A673 (cell line): Measurements from ENCODE around the gene FBN1. TPM values are rescaled to one million over a fixed set of nuclear protein-coding genes. Genes with fewer than 3 reads are reported as not detected.

Source experiments
- BruUV-seq: library from RNA; stranded (reverse); fragments of 400-500 nt; replicated peaks from 2 replicates; lab custom pipeline; 2021; lab: Mats Ljungman, UMichigan
- CTCF ChIA-PET: fragments of 300-600 bp; sonication (Branson Sonifier 250); formaldehyde crosslinking; loops from one replicate; lab custom pipeline; 2022; ENCODE audit warnings: antibody characterized with exemption; lab: Charles Lee
- POLR2A ChIA-PET: fragments of 300-600 bp; sonication (Branson Sonifier 250); formaldehyde crosslinking; loops from one replicate; lab custom pipeline; 2022; ENCODE audit warnings: antibody characterized with exemption; ENCODE audit not compliant: low non-redundant PET; lab: Charles Lee
- DNase-seq: peaks from one replicate; pipeline ENCODE4 v3.0.0-alpha.2; 2015; ENCODE audit warnings: low spot score
- H3K27ac ChIP-seq: fragments of 200-600 bp; sonication (generic); 2 replicates; pipeline ENCODE4 v1.5.1; 2016; ENCODE audit warnings: mixed run types, low read depth, mild to moderate bottlenecking, mixed read lengths, antibody characterized with exemption, low read length; ENCODE audit not compliant: poor library complexity, severe bottlenecking
- H3K27me3 ChIP-seq: fragments of 200-600 bp; sonication (generic); replicated peaks from 2 replicates; pipeline ENCODE4 v1.6.1; 2017; ENCODE audit warnings: mixed run types, low read depth, mild to moderate bottlenecking, mixed read lengths, antibody characterized with exemption, low read length; ENCODE audit not compliant: insufficient read depth, poor library complexity
- H3K36me3 ChIP-seq: fragments of 200-600 bp; sonication (generic); 2 replicates; pipeline ENCODE4 v1.6.1; 2016; ENCODE audit warnings: mixed run types, mild to moderate bottlenecking, mixed read lengths, antibody characterized with exemption, low read length; ENCODE audit not compliant: insufficient read depth, poor library complexity, severe bottlenecking
- H3K4me1 ChIP-seq: fragments of 200-600 bp; sonication (generic); 2 replicates; pipeline ENCODE4 v1.6.1; 2017; ENCODE audit warnings: mixed run types, mild to moderate bottlenecking, mixed read lengths, antibody characterized with exemption, low read length; ENCODE audit not compliant: insufficient read depth, poor library complexity, severe bottlenecking
- H3K4me3 ChIP-seq: fragments of 200-600 bp; sonication (generic); 2 replicates; pipeline ENCODE4 v1.5.1; 2016; ENCODE audit warnings: low read depth, mixed run types, mild to moderate bottlenecking, mixed read lengths, low read length; ENCODE audit not compliant: poor library complexity, severe bottlenecking
- H3K9me3 ChIP-seq: fragments of 200-600 bp; sonication (generic); 2 replicates; pipeline ENCODE4 v1.6.1; 2016; ENCODE audit warnings: mixed run types, low read depth, mild to moderate bottlenecking, mixed read lengths, antibody characterized with exemption, low read length; ENCODE audit not compliant: poor library complexity, severe bottlenecking
- EZH2 ChIP-seq: fragments of 200-600 bp; sonication (generic); IDR thresholded peaks from 2 replicates; pipeline ENCODE4 v1.6.1; 2017; ENCODE audit warnings: borderline replicate concordance, low read depth, mild to moderate bottlenecking, mixed read lengths, antibody characterized with exemption, low read length; ENCODE audit not compliant: poor library complexity, severe bottlenecking
- intact Hi-C: fragments of 100-400 bp; cut with micrococcal nuclease; formaldehyde crosslinking; loops from one replicate; pipeline ENCODE4 v1.10.0; 2022; ENCODE audit not compliant: unreplicated experiment
- total RNA-seq: library from RNA; stranded (reverse); gene quantifications from 2 replicates; pipeline ENCODE4 v1.2.3, GENCODE V29; 2021
- TF ChIP-seq, protein P1 (sequence below): fragments of 300-800, 200-600 bp; sonication (generic); conservative IDR thresholded peaks from 2 replicates; pipeline ENCODE4 v1.5.1; 2017; ENCODE audit warnings: low read depth, mild to moderate bottlenecking, antibody characterized with exemption, low read length, moderate library complexity, mixed read lengths

FBN1 gene
- total RNA-seq, 1 experiment from 2014 or later, result 25.4 TPM

DNA sequence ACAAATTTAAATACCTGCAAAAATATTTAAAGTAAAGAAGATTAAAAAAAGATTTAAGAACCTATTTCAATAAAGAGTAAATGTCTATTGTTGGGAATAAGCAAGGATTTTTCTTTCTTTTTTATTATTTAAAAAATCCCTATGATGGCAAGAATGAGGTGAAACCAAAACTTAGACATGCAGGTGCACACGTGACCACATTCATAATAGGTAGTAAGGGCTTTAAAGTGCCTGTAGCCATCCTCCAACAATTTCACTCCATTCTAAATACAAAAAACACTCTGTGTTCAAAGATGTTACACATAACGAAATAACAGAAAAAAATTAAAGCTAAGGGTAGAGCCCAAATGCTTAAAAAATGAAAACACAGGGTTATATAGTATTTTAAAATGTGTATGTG is 74.0 kb downstream of the FBN1 start:
- H3K4me1 ChIP-seq, result no peaks in the 10 kb centered on the region
- ChIA-PET POLR2A (no interaction called here), CTCF (no interaction called here)
- H3K9me3 ChIP-seq, result no peaks in the 10 kb centered on the region
- H3K4me3 ChIP-seq, result no peak overlapping the region
- H3K36me3 ChIP-seq, result no peaks in the 10 kb centered on the region
- no peak overlapping the region for H3K27ac ChIP-seq
- TF ChIP-seq EZH2, result no peak
- TF ChIP-seq, protein P1, sequence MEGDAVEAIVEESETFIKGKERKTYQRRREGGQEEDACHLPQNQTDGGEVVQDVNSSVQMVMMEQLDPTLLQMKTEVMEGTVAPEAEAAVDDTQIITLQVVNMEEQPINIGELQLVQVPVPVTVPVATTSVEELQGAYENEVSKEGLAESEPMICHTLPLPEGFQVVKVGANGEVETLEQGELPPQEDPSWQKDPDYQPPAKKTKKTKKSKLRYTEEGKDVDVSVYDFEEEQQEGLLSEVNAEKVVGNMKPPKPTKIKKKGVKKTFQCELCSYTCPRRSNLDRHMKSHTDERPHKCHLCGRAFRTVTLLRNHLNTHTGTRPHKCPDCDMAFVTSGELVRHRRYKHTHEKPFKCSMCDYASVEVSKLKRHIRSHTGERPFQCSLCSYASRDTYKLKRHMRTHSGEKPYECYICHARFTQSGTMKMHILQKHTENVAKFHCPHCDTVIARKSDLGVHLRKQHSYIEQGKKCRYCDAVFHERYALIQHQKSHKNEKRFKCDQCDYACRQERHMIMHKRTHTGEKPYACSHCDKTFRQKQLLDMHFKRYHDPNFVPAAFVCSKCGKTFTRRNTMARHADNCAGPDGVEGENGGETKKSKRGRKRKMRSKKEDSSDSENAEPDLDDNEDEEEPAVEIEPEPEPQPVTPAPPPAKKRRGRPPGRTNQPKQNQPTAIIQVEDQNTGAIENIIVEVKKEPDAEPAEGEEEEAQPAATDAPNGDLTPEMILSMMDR, result no peak
- no peak for DNase-seq
- intact Hi-C loops, result no loop called here
- BruUV-seq, result no TSS peak
- no peaks in the 10 kb centered on the region for H3K27me3 ChIP-seq

DNA sequence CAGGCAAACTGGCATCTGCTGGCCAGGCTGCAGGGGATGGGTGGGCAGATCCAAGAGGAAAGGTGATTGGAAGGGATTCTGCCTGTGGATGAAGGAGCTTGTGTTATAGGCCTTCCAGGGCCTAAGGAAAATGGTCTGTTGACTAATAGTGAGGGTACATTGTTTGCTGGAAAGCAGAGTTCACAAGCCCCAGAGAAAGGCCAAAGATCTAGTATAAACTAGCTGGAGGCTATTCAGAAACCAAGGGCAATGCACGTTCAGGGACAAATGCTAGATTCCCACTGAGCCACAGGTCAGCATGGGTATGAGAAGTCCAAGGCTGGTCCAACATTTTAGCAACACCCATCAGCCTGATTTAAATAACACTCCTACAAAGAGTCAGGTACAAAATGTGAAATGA is 74.7 kb downstream of the FBN1 start:
- H3K9me3 ChIP-seq, result no peaks in the 10 kb centered on the region
- CTCF ChIA-PET, result no interaction called here
- no TSS peak for BruUV-seq

DNA sequence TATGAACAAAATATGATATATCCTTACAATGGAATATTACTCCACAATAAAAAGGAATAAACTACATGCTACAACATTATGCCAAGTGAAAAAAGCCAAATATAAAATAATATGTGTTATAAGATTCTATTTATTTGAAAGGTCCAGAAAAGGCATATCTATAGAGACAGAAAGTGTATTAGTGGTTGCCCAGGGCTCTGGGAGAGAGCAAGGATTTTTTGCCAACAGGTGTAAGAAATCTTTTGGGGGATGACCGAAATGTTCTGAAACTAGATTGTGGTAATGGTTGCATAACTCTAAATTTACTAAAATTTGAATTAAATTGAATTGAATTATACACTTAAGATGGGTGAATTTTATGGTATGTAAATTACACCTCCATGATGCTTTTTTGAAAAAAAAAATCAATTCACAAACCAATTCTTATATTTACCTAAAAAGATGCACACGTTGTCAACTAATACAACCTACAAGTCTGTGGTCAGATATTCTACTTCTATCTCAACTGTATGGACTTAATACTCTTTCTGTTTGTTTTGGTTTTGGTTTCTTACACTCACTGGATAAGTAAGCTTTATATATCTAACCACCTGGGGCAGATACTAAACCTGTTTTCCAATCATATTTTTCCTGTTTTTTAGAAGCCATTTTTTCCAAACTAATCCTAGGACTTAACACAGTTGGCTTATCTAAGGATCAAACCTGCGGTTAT is 75.8 kb downstream of the FBN1 start:
- intact Hi-C loops, result no loop called here
- no peak overlapping the region for H3K27ac ChIP-seq
- DNase-seq, result no peak
- H3K36me3 ChIP-seq, result no peaks in the 10 kb centered on the region
- TF ChIP-seq, protein P1, result no peak
- TF ChIP-seq EZH2, result no peak
- no peak overlapping the region for H3K4me3 ChIP-seq
- peaks cover 11% of the 10 kb centered on the region for H3K4me1 ChIP-seq
- POLR2A ChIA-PET, result no interaction called here
- no peaks in the 10 kb centered on the region for H3K27me3 ChIP-seq
- no TSS peak for BruUV-seq
- CTCF ChIA-PET, result no interaction called here
- no peaks in the 10 kb centered on the region for H3K9me3 ChIP-seq

More for the DNA sequence above, 74.7 kb downstream of the FBN1 start:
- Histone ChIP-seq H3K4me1 (peaks cover 5% of the 10 kb centered on the region), H3K27ac (no peak overlapping the region), H3K4me3 (no peak overlapping the region), H3K27me3 (no peaks in the 10 kb centered on the region), H3K36me3 (no peaks in the 10 kb centered on the region)
- TF ChIP-seq, protein P1, result no peak
- no peak for TF ChIP-seq EZH2
- POLR2A ChIA-PET, result no interaction called here
- DNase-seq, result no peak
- intact Hi-C loops, result no loop called here
